WERI-Rb-1 (cell line): ENCODE results near the gene UNC13B.

Source experiments
- DNase-seq: peaks from one replicate; pipeline ENCODE4 v3.0.0-alpha.2; 2020
- H3K27ac ChIP-seq: fragments of 250-450 bp; sonication (Bioruptor Pico); 2 replicates; pipeline ENCODE4 v1.5.1; 2020; ENCODE audit warnings: mild to moderate bottlenecking, moderate library complexity
- H3K27me3 ChIP-seq: fragments of 250-450 bp; sonication (Bioruptor Pico); 2 replicates; pipeline ENCODE4 v1.5.1; 2021; ENCODE audit warnings: mild to moderate bottlenecking, low read depth, moderate library complexity; ENCODE audit not compliant: insufficient read depth, severe bottlenecking
- H3K36me3 ChIP-seq: fragments of 250-450 bp; sonication (Bioruptor Pico); 2 replicates; pipeline ENCODE4 v1.5.1; 2020; ENCODE audit warnings: mild to moderate bottlenecking, moderate library complexity
- H3K4me3 ChIP-seq: 2 replicates; pipeline ENCODE4 v1.5.1; 2011; ENCODE audit warnings: low read depth, mild to moderate bottlenecking, control low read depth, low read length
- H3K9me3 ChIP-seq: fragments of 250-450 bp; sonication (Bioruptor Pico); 2 replicates; pipeline ENCODE4 v1.5.1; 2021; ENCODE audit warnings: mild to moderate bottlenecking, moderate library complexity; ENCODE audit not compliant: severe bottlenecking
- TF ChIP-seq, protein P1 (sequence below): IDR thresholded peaks from 2 replicates; pipeline ENCODE4 v1.5.1; 2011; ENCODE audit warnings: low read depth, mild to moderate bottlenecking, control low read depth, inconsistent platforms, low read length

Gene UNC13B

GRCh38 chr9:35161713-35162604 is at the start of gene UNC13B:
TSS of gene UNC13B (plus strand) at chr9:35162009. CDS start at chr9:35162284, 275 bp downstream.
- peak within 1 kb of the TSS; percentile 84 for H3K27ac ChIP-seq
- peak within 1 kb of the TSS; percentile 77 for H3K4me3 ChIP-seq

GRCh38 chr9:35112257-35113020 is 49.4 kb upstream of the UNC13B start:
- Histone ChIP-seq H3K9me3 (no peaks in the 10 kb centered on the region), H3K27me3 (no peaks in the 10 kb centered on the region), H3K27ac (no peak overlapping the region), H3K4me3 (no peak overlapping the region), H3K36me3 (no peaks in the 10 kb centered on the region)
- DNase-seq, result no peak
- TF ChIP-seq, protein P1, sequence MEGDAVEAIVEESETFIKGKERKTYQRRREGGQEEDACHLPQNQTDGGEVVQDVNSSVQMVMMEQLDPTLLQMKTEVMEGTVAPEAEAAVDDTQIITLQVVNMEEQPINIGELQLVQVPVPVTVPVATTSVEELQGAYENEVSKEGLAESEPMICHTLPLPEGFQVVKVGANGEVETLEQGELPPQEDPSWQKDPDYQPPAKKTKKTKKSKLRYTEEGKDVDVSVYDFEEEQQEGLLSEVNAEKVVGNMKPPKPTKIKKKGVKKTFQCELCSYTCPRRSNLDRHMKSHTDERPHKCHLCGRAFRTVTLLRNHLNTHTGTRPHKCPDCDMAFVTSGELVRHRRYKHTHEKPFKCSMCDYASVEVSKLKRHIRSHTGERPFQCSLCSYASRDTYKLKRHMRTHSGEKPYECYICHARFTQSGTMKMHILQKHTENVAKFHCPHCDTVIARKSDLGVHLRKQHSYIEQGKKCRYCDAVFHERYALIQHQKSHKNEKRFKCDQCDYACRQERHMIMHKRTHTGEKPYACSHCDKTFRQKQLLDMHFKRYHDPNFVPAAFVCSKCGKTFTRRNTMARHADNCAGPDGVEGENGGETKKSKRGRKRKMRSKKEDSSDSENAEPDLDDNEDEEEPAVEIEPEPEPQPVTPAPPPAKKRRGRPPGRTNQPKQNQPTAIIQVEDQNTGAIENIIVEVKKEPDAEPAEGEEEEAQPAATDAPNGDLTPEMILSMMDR, result no peak

More at GRCh38 chr9:35161713-35162604, at the start of gene UNC13B:
- TF ChIP-seq, protein P1, result peak; percentile 33
- Histone ChIP-seq H3K36me3 (no peaks in the 10 kb centered on the region), H3K27me3 (no peaks in the 10 kb centered on the region), H3K9me3 (no peaks in the 10 kb centered on the region)
- DNase-seq, result peak; percentile 94

GRCh38 chr9:35114113-35114839 is 47.5 kb upstream of the UNC13B start:
- Histone ChIP-seq H3K36me3 (no peaks in the 10 kb centered on the region), H3K27ac (peak overlapping the region; percentile 70), H3K4me3 (peak overlapping the region; percentile 70), H3K9me3 (no peaks in the 10 kb centered on the region), H3K27me3 (no peaks in the 10 kb centered on the region)
- TF ChIP-seq, protein P1, result no peak
- peak; percentile 87 for DNase-seq

GRCh38 chr9:35114840-35115628 is 46.8 kb upstream of the UNC13B start:
- H3K27ac ChIP-seq, result peak overlapping the region; percentile 70
- DNase-seq, result peak; percentile 36
- TF ChIP-seq, protein P1, result no peak
- H3K27me3 ChIP-seq, result no peaks in the 10 kb centered on the region
- H3K4me3 ChIP-seq, result peak overlapping the region; percentile 70
- H3K9me3 ChIP-seq, result no peaks in the 10 kb centered on the region
- H3K36me3 ChIP-seq, result no peaks in the 10 kb centered on the region
